HFFc6 (cell line): ENCODE data around the gene CD70. TPM values are rescaled to one million over a fixed set of nuclear protein-coding genes. Genes with fewer than 3 reads are reported as not detected.

ENCODE experiments used
- DNase-seq: peaks from one replicate; pipeline ENCODE4 v3.0.0-alpha.2; 2018
- H3K27ac Mint-ChIP-seq: 2 replicates; pipeline ENCODE4 v1.8.0; 2020; ENCODE audit warnings: mild to moderate bottlenecking, mixed read lengths
- H3K27me3 Mint-ChIP-seq: 2 replicates; pipeline ENCODE4 v1.8.0; 2021; ENCODE audit warnings: mild to moderate bottlenecking, moderate library complexity, mixed read lengths; ENCODE audit not compliant: insufficient read depth
- H3K36me3 Mint-ChIP-seq: 2 replicates; pipeline ENCODE4 v1.8.0; 2021; ENCODE audit warnings: low read depth, mixed read lengths
- H3K4me1 Mint-ChIP-seq: 2 replicates; pipeline ENCODE4 v1.8.0; 2020; ENCODE audit warnings: low read depth, mixed read lengths
- H3K4me3 Mint-ChIP-seq: 2 replicates; pipeline ENCODE4 v1.8.0; 2020; ENCODE audit warnings: mild to moderate bottlenecking, moderate library complexity, mixed read lengths
- H3K9me3 Mint-ChIP-seq: 2 replicates; pipeline ENCODE4 v1.8.0; 2020; ENCODE audit warnings: mild to moderate bottlenecking, mixed read lengths
- total RNA-seq, 6 experiments: library from RNA; stranded (reverse); fragmentation: NEBNext Ultra II Directional; extraction: Animal tissue kit (Norgen Biotek cat#: 25700); gene quantifications; 2 replicates in 1 of 6; 3 replicates in 5 of 6; pipeline ENCODE4 v1.2.3, GENCODE V29; 2021
- TF ChIP-seq, protein P1 (sequence below): fragments of 200-600 bp; sonication (generic); IDR thresholded peaks from 2 replicates; pipeline ENCODE4 v1.5.0; 2021; ENCODE audit warnings: antibody characterized with exemption, mild to moderate bottlenecking

Gene CD70
- total RNA-seq, 6 experiments from 2014 or later: not detected

DNA sequence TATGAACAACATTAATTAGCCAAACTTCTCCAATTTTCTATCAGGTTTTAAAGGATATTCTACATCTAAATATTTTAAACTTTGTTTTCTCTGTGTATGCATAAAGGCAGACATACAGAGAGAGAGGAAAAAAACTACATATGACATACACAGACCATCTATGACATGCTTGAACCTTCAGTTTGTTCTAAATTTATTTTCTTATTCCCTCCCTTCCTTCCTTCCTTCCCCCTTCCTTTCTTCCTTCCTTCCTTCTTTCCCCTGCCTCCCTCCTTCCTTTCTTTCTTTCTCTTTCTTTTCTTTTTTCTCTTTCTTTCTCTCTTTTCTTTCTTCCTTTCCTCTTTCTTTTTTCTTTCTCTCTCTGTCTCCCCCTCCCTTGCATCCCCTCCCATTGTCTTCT, 35.8 kb upstream of the CD70 start:
- no peak for DNase-seq
- H3K4me3 Mint-ChIP-seq: no peak overlapping the region
- TF ChIP-seq, protein P1, sequence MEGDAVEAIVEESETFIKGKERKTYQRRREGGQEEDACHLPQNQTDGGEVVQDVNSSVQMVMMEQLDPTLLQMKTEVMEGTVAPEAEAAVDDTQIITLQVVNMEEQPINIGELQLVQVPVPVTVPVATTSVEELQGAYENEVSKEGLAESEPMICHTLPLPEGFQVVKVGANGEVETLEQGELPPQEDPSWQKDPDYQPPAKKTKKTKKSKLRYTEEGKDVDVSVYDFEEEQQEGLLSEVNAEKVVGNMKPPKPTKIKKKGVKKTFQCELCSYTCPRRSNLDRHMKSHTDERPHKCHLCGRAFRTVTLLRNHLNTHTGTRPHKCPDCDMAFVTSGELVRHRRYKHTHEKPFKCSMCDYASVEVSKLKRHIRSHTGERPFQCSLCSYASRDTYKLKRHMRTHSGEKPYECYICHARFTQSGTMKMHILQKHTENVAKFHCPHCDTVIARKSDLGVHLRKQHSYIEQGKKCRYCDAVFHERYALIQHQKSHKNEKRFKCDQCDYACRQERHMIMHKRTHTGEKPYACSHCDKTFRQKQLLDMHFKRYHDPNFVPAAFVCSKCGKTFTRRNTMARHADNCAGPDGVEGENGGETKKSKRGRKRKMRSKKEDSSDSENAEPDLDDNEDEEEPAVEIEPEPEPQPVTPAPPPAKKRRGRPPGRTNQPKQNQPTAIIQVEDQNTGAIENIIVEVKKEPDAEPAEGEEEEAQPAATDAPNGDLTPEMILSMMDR: no peak
- peaks cover 11% of the 10 kb centered on the region for H3K9me3 Mint-ChIP-seq
- H3K4me1 Mint-ChIP-seq: no peaks in the 10 kb centered on the region
- peaks cover 9% of the 10 kb centered on the region for H3K27me3 Mint-ChIP-seq
- no peak overlapping the region for H3K27ac Mint-ChIP-seq
- no peaks in the 10 kb centered on the region for H3K36me3 Mint-ChIP-seq

DNA sequence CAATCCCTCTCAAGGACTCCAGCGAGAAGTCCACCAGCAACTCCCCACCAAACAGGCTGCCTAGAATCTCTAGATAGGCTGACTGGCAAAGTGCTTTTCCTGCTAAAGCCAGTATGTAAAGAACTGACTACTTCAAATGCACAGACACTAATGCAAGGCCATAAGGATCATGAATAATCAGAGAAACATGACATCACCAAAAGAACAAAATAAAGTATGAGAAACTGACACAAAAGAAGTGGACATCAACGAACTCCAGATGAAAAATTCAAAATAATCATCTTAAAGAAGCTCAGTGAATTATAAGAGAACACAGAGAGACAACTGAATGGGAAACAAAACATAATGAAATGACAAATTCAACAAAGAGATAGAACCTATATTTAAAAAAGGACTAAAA, 26.4 kb upstream of the CD70 start:
- TF ChIP-seq, protein P1: no peak
- H3K27ac Mint-ChIP-seq: no peak overlapping the region
- peaks cover 14% of the 10 kb centered on the region; the same call in 1 of the 2 replicates for H3K4me1 Mint-ChIP-seq
- peaks cover 21% of the 10 kb centered on the region for H3K9me3 Mint-ChIP-seq
- peaks cover 20% of the 10 kb centered on the region for H3K27me3 Mint-ChIP-seq
- no peaks in the 10 kb centered on the region for H3K36me3 Mint-ChIP-seq
- no peak for DNase-seq
- H3K4me3 Mint-ChIP-seq: no peak overlapping the region

DNA sequence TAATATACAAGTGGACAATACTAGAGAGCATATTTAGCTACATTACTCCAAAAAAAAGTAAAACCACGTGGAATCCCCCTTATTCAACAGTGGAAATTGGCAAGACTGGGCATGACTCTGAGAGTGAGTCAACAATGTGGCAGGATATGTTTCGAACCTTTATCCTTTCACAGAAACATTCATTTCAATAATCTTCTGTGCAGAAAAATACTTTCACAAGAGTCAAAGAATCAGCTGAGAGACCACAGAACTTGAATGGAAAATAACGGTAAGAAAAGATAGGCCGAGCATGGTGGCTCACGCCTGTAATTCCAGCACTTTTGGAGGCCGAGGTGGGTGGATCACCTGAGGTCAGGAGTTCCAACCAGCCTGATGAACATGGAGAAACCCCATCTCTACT, 25.1 kb upstream of the CD70 start:
- H3K9me3 Mint-ChIP-seq: peaks cover 21% of the 10 kb centered on the region
- no peaks in the 10 kb centered on the region for H3K36me3 Mint-ChIP-seq
- no peak overlapping the region for H3K27ac Mint-ChIP-seq
- H3K27me3 Mint-ChIP-seq: peaks cover 20% of the 10 kb centered on the region
- no peak for DNase-seq
- peaks cover 26% of the 10 kb centered on the region for H3K4me1 Mint-ChIP-seq
- TF ChIP-seq, protein P1: no peak
- H3K4me3 Mint-ChIP-seq: no peak overlapping the region

DNA sequence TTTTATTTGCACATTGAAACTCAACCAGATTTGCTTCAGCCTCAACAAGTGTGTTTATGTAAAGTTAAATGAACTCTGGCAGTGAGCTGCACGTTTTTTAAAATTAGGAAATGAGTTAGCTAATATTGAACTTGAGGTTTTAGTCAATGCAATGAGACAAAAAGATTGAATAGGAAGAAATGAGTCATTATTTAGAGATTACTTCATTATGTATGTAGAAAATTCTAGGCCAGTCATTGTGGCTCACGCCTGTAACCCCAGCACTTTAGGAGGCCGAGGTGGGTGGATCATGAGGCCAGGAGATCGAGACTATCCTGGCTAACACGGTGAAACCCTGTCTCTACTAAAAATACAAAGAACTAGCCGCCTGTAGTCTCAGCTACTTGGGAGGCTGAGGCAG, 22.8 kb upstream of the CD70 start:
- Mint-ChIP-seq H3K4me3 (no peak overlapping the region), H3K9me3 (peaks cover 14% of the 10 kb centered on the region), H3K4me1 (peaks cover 42% of the 10 kb centered on the region), H3K36me3 (no peaks in the 10 kb centered on the region), H3K27ac (no peak overlapping the region), H3K27me3 (peaks cover 25% of the 10 kb centered on the region)
- TF ChIP-seq, protein P1: no peak
- no peak for DNase-seq

DNA sequence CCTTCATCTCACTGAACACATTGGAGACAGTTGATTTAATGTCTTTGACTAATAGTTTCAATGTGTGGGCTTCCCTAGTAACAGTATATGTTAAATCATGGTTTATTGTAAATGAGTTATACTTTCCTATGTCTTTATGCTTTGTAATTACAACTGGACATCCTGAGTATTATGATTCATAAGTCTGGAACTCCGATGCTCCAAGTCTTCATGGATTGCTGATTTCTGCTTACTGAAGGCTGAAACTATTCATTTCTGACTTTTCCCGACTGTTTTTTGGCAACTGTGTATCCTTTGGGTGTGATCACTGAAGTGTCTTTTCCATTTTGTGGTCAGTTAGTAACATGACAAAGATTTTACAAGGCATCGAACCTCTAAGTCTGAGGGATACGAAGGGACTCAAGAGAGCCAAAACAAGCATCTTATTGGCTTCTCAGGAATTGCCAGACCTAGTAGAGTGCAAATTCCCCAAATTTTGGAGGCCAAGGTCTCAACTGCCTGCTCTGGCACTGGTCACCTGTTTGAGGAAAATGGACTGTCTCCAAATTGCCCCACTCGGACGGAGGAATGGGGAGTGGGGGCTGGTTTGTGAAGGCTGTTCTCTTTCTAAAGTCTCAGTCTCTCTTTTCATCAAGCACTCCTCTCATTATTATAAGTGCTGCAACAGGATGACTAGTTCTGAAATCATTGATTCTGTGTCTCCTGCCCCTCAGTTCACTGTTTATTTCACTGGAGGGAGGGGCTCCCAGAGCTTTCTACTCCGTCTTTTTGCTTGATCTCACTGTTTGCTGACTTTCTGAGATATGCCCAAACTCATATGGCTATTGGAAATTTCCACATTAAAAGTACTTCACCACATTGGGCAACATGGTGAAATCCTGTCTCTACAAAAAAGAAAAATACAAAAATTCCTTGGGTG, 20.2 kb upstream of the CD70 start:
- TF ChIP-seq, protein P1: no peak
- Mint-ChIP-seq H3K27ac (peak overlapping the region; percentile 70), H3K36me3 (no peaks in the 10 kb centered on the region), H3K9me3 (no peaks in the 10 kb centered on the region), H3K4me1 (peaks cover 43% of the 10 kb centered on the region), H3K4me3 (peak overlapping the region; percentile 47; the same call in 1 of the 2 replicates), H3K27me3 (peaks cover 23% of the 10 kb centered on the region)
- peak; percentile 93 for DNase-seq
